Measurements from ENCODE around the gene GSK3B. TPM values are rescaled to one million over a fixed set of nuclear protein-coding genes. Genes with fewer than 3 reads are reported as not detected.

The GSK3B gene
- polyA plus RNA-seq, 1 donor (not counting 4 experiments of a cell fraction or from before 2014, with no cell fraction given), result 73.3 TPM

DNA sequence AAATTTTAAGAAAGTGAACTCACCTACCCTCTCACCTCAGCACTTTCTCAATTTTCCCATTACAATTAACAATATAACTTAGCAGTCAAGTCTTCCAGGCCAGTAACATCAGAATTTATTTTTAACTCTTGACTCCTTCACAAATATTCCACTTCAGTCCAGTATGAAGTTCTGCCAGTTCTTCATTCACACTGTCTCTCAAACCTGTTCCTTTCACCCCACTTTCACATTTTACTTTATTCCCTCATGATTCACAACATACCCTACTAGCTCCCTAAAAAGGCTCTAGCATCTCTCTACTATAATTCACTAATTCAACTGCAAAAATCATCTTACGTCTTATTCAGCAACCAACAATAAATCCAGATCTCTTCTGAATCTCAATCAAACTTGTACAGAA is 3.8 kb downstream of the GSK3B start:
- no peak for FAIRE-seq
- Histone ChIP-seq H3K9ac (ENCODE audit: control insufficient read depth, extremely low read depth, insufficient read depth, low read length) (peak overlapping the region; percentile 100), H3K27ac (ENCODE audit: control insufficient read depth, insufficient read depth, low read length) (peak overlapping the region; percentile 96), H3K79me2 (ENCODE audit: control insufficient read depth, insufficient read depth, low read length) (peaks cover 84% of the 10 kb centered on the region), H3K4me1 (ENCODE audit: control insufficient read depth, extremely low read depth, insufficient read depth, low read length) (peaks cover 22% of the 10 kb centered on the region), H2AFZ (ENCODE audit: control insufficient read depth, low read length) (no peak overlapping the region), H3K4me2 (ENCODE audit: control insufficient read depth, extremely low read depth, insufficient read depth, low read depth, low read length) (peak overlapping the region; percentile 93), H3K4me3 (ENCODE audit: control insufficient read depth in 2 of 3, extremely low read depth in 1 of 3, insufficient read depth in 2 of 3, low read depth in 1 of 3, low read length in 3 of 3) (peak overlapping the region; percentile 95 to 99 (median 97)), H4K20me1 (ENCODE audit: control insufficient read depth, extremely low read depth, insufficient read depth, low read length) (peaks cover 20% of the 10 kb centered on the region), H3K9me3 (ENCODE audit: control insufficient read depth, low read depth, low read length) (no peaks in the 10 kb centered on the region), H3K9me1 (ENCODE audit: control insufficient read depth, extremely low read depth, insufficient read depth, low read length) (no peaks in the 10 kb centered on the region), H3K27me3 (ENCODE audit: control insufficient read depth, extremely low read depth, insufficient read depth, low read length) (no peaks in the 10 kb centered on the region), H3K36me3 (ENCODE audit: control insufficient read depth in 2 of 2, extremely low read depth in 1 of 2, insufficient read depth in 2 of 2, low read length in 2 of 2) (peaks cover under 1 to 4% of the 10 kb centered on the region in 2 experiments)
- no peak for DNase-seq (ENCODE audit: low read depth, low spot score)
- TF ChIP-seq, protein P1, sequence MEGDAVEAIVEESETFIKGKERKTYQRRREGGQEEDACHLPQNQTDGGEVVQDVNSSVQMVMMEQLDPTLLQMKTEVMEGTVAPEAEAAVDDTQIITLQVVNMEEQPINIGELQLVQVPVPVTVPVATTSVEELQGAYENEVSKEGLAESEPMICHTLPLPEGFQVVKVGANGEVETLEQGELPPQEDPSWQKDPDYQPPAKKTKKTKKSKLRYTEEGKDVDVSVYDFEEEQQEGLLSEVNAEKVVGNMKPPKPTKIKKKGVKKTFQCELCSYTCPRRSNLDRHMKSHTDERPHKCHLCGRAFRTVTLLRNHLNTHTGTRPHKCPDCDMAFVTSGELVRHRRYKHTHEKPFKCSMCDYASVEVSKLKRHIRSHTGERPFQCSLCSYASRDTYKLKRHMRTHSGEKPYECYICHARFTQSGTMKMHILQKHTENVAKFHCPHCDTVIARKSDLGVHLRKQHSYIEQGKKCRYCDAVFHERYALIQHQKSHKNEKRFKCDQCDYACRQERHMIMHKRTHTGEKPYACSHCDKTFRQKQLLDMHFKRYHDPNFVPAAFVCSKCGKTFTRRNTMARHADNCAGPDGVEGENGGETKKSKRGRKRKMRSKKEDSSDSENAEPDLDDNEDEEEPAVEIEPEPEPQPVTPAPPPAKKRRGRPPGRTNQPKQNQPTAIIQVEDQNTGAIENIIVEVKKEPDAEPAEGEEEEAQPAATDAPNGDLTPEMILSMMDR (optimal IDR thresholded peaks at IDR 0.05 in 1 of 3, IDR thresholded peaks at IDR 0.05 in 1 of 3, conservative IDR thresholded peaks at IDR 0.05 in 1 of 3; ENCODE audit: extremely low read depth in 1 of 3, insufficient read depth in 2 of 3, low read length in 3 of 3), result no peak
- no peak for TF ChIP-seq EZH2 (IDR thresholded peaks at IDR 0.05; ENCODE audit: low read length)
- dilution Hi-C loops (cut with MboI; ENCODE audit: extremely low pct_ligation_motif_present, low sequenced_read_pairs), result no loop called here

DNA sequence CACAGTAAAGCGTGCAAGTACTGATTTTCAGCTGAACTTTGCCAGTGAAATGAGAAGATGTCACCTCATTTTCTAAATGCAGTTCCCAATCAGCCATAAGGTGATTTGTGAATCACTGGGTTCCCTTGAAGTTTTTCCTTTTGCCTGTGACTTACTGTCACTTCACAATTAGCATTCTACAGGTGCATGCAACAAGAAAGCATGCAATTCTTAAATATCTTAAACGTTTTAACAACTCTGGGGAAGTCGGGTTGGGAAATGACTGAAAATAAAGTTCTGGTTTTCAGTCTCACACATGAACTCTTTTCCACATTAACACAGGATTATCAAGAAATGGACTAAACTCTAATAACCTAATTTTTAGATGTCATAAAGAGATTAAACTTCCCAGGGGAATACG is 5.2 kb downstream of the GSK3B start:
- dilution Hi-C loops (cut with MboI; ENCODE audit: extremely low pct_ligation_motif_present, low sequenced_read_pairs), result no loop called here
- peak overlapping the region; percentile 7 to 23 (median 18) for H3K4me3 ChIP-seq (ENCODE audit: control insufficient read depth in 2 of 3, extremely low read depth in 1 of 3, insufficient read depth in 2 of 3, low read depth in 1 of 3, low read length in 3 of 3)
- FAIRE-seq, result no peak
- no peaks in the 10 kb centered on the region for H3K9me3 ChIP-seq (ENCODE audit: control insufficient read depth, low read depth, low read length)
- peaks cover 22% of the 10 kb centered on the region for H3K4me1 ChIP-seq (ENCODE audit: control insufficient read depth, extremely low read depth, insufficient read depth, low read length)
- no peak for TF ChIP-seq EZH2 (IDR thresholded peaks at IDR 0.05; ENCODE audit: low read length)
- TF ChIP-seq, protein P1 (optimal IDR thresholded peaks at IDR 0.05 in 1 of 3, IDR thresholded peaks at IDR 0.05 in 1 of 3, conservative IDR thresholded peaks at IDR 0.05 in 1 of 3; ENCODE audit: extremely low read depth in 1 of 3, insufficient read depth in 2 of 3, low read length in 3 of 3), result no peak
- DNase-seq (ENCODE audit: low read depth, low spot score), result no peak
- H3K27ac ChIP-seq (ENCODE audit: control insufficient read depth, insufficient read depth, low read length), result no peak overlapping the region
- no peak overlapping the region for H2AFZ ChIP-seq (ENCODE audit: control insufficient read depth, low read length)
- peaks cover 98% of the 10 kb centered on the region for H3K79me2 ChIP-seq (ENCODE audit: control insufficient read depth, insufficient read depth, low read length)
- no peak overlapping the region for H3K9ac ChIP-seq (ENCODE audit: control insufficient read depth, extremely low read depth, insufficient read depth, low read length)
- H4K20me1 ChIP-seq (ENCODE audit: control insufficient read depth, extremely low read depth, insufficient read depth, low read length), result peaks cover 22% of the 10 kb centered on the region
- H3K36me3 ChIP-seq (ENCODE audit: control insufficient read depth in 2 of 2, extremely low read depth in 1 of 2, insufficient read depth in 2 of 2, low read length in 2 of 2), result peaks cover 2 to 4% of the 10 kb centered on the region in 2 experiments
- no peaks in the 10 kb centered on the region for H3K9me1 ChIP-seq (ENCODE audit: control insufficient read depth, extremely low read depth, insufficient read depth, low read length)
- H3K4me2 ChIP-seq (ENCODE audit: control insufficient read depth, extremely low read depth, insufficient read depth, low read depth, low read length), result peak overlapping the region; percentile 93
- no peaks in the 10 kb centered on the region for H3K27me3 ChIP-seq (ENCODE audit: control insufficient read depth, extremely low read depth, insufficient read depth, low read length)
